Lower leg skin (tissue), 3 donors: Measurements from ENCODE around the gene CLCN1.

ENCODE experiments used
- POLR2A ChIP-seq, 2 donors: fragments of 450-650 bp; IDR thresholded peaks; one replicate each; pipeline ENCODE4 v1.6.1; 2016 to 2017; ENCODE audit warnings: antibody characterized with exemption in 2 of 2, mild to moderate bottlenecking in 1 of 2, moderate library complexity in 1 of 2
- TF ChIP-seq, protein P1 (sequence below), 3 donors: fragments of 450-650 bp; IDR thresholded peaks; one replicate each; pipeline ENCODE4 v1.5.1; 2016; ENCODE audit warnings: antibody characterized with exemption in 3 of 3, mild to moderate bottlenecking in 3 of 3, moderate library complexity in 2 of 3

DNA sequence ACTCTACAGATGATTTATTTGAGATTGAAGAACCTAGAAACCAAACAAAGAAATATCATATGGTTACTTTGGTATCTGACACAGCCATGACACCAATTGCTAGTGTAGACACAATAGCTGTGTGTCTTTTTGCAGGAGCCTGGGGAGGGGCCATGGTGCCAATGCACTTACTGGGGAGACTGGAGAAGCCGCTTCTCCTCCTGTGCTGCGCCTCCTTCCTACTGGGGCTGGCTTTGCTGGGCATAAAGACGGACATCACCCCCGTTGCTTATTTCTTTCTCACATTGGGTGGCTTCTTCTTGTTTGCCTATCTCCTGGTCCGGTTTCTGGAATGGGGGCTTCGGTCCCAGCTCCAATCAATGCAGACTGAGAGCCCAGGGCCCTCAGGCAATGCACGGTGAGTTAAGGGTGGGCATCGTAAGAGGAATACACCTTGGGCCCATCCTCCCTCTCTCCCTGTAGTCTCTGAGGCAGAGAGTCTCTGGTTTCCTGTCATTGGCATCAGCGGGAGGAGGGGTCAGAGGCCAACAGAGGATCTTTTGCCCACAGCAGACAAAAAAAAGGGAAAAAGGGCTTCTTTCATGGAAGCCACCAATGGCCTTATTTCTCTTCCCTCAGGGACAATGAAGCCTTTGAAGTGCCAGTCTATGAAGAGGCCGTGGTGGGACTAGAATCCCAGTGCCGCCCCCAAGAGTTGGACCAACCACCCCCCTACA lies 29.9 kb upstream of the CLCN1 start:
- TF ChIP-seq POLR2A (IDR thresholded peaks at IDR 0.05): no peak
- TF ChIP-seq, protein P1, sequence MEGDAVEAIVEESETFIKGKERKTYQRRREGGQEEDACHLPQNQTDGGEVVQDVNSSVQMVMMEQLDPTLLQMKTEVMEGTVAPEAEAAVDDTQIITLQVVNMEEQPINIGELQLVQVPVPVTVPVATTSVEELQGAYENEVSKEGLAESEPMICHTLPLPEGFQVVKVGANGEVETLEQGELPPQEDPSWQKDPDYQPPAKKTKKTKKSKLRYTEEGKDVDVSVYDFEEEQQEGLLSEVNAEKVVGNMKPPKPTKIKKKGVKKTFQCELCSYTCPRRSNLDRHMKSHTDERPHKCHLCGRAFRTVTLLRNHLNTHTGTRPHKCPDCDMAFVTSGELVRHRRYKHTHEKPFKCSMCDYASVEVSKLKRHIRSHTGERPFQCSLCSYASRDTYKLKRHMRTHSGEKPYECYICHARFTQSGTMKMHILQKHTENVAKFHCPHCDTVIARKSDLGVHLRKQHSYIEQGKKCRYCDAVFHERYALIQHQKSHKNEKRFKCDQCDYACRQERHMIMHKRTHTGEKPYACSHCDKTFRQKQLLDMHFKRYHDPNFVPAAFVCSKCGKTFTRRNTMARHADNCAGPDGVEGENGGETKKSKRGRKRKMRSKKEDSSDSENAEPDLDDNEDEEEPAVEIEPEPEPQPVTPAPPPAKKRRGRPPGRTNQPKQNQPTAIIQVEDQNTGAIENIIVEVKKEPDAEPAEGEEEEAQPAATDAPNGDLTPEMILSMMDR (IDR thresholded peaks at IDR 0.05): no peak
